Measurements from ENCODE around the gene GEMIN7. TPM values are rescaled to one million over a fixed set of nuclear protein-coding genes. Genes with fewer than 3 reads are reported as not detected.

The GEMIN7 gene
- total and polyA plus RNA-seq, 2 of the 13 experiments (the other 11 are each of a cell fraction or from before 2014, with no cell fraction given): 24.1 to 30.6 TPM

GRCh38 chr19:45092747-45093678 is 14.0 kb downstream of the GEMIN7 start, which contains the start of gene PPP1R37 (continued):
- TF ChIP-seq CAMTA2 (CRISPR knock-in tag; IDR thresholded peaks at IDR 0.05; ENCODE audit: borderline replicate concordance) (0 out of 2 replicates have a peak, but pooled peaks have one; percentile 18), ARNT (IDR thresholded peaks at IDR 0.05) (no peak), ADNP (CRISPR knock-in tag; IDR thresholded peaks at IDR 0.05) (peak; percentile 77; the same call in 1 of the 2 replicates), ZSCAN9 (CRISPR knock-in tag; IDR thresholded peaks at IDR 0.05; ENCODE audit: borderline replicate concordance) (no peak), ZFY (CRISPR knock-in tag; IDR thresholded peaks at IDR 0.05) (peak; percentile 66; the same call in 1 of the 2 replicates), MIER2 (CRISPR knock-in tag; IDR thresholded peaks at IDR 0.05) (0 out of 2 replicates have a peak, but pooled peaks have one; percentile 32), NR2F6 (IDR thresholded peaks at IDR 0.05) (no peak), NR2F6 (CRISPR knock-in tag; IDR thresholded peaks at IDR 0.05) (0 out of 2 replicates have a peak, but pooled peaks have one; percentile 14), ZNF431 (CRISPR knock-in tag; IDR thresholded peaks at IDR 0.05; ENCODE audit: borderline replicate concordance, low read depth) (peak; percentile 31; the same call in 1 of the 2 replicates), THAP11 (CRISPR knock-in tag; IDR thresholded peaks at IDR 0.05) (peak; percentile 93), TSC22D2 (CRISPR knock-in tag; IDR thresholded peaks at IDR 0.05; ENCODE audit: borderline replicate concordance) (0 out of 2 replicates have a peak, but pooled peaks have one; percentile 60), PATZ1 (CRISPR knock-in tag; IDR thresholded peaks at IDR 0.05) (peak; percentile 49; the same call in 1 of the 2 replicates), POLR2G (IDR thresholded peaks at IDR 0.05; ENCODE audit: low read depth, low read length) (peak; percentile 82), RBFOX2 (IDR thresholded peaks at IDR 0.05; ENCODE audit: low read depth, low read length) (peak; percentile 87), CHD2 (IDR thresholded peaks at IDR 0.05; ENCODE audit: low read depth, low read length) (no peak), NFAT5 (CRISPR knock-in tag; IDR thresholded peaks at IDR 0.05) (peak; percentile 34; the same call in 1 of the 2 replicates), GABPB1 (CRISPR knock-in tag; IDR thresholded peaks at IDR 0.05) (peak; percentile 85), ZNF614 (CRISPR knock-in tag; IDR thresholded peaks at IDR 0.05; ENCODE audit: borderline replicate concordance) (peak; percentile 71; the same call in 1 of the 2 replicates), CBX2 (IDR thresholded peaks at IDR 0.05; ENCODE audit: low read depth, low read length) (no peak), CBX2 (CRISPR knock-in tag; IDR thresholded peaks at IDR 0.05; ENCODE audit: low read depth) (no peak)
- TF ChIP-seq, protein P1, sequence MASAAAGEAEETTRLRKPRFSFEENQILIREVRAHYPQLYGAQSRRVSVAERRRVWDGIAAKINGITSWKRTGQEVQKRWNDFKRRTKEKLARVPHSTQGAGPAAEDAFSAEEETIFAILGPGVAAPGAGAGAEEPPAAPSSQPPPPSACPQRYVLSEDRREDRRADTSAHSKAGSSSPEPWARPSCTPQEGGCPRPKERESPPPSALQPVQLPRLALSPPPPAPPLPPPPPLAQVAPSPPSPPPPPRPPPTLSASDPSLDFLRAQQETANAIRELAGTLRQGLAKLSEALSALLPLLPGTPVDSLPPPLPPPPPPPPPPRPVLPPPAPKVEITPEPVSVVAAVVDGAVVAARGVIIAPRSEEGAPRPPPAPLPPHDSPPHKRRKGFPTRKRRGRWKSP (CRISPR knock-in tag; IDR thresholded peaks at IDR 0.05): peak; percentile 77; the same call in 1 of the 2 replicates
